Fibroblast of lung (primary cell): ENCODE data around the gene NEK4.

Experiments used
- EZH2 ChIP-seq: IDR thresholded peaks from 2 replicates; pipeline ENCODE4 v1.5.1; 2012; ENCODE audit warnings: low read length, control low read depth, mild to moderate bottlenecking; ENCODE audit errors: missing control alignments
- TF ChIP-seq, protein P1 (sequence below), 2 donors: IDR thresholded peaks in 1 of 2; conservative IDR thresholded peaks in 1 of 2; 1 replicate in 1 of 2; 2 replicates in 1 of 2; pipeline ENCODE4 v1.5.1; 2011 to 2012; ENCODE audit warnings: low read length in 2 of 2, control low read depth in 1 of 2, inconsistent platforms in 1 of 2, low read depth in 1 of 2, mild to moderate bottlenecking in 1 of 2

DNA sequence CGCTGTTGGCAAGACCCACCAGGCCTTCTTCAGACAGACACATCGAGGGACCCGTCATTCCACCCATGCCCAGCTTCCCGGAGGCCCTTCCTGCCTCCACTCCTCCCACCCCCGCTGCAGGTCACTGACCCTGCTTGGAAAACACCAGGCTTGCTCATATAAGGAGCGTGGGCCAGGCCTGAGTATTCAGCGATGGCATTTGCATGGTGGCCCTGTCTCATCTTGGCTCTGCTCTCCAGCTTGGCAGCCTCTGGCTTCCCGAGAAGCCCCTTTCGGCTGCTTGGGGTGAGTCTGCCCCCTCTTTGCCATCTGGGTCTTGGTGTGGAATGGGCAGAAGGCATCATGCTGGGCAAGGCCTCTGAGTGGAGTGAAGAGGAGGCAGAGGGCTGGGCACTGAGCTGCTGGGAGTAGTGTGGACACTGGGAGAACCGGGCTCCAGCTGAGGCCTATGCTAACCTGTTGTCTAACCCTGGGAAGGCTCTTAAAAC is 23.9 kb upstream of the NEK4 start, which contains the start of gene ITIH3:
- TF ChIP-seq EZH2: no peak
- TF ChIP-seq, protein P1, sequence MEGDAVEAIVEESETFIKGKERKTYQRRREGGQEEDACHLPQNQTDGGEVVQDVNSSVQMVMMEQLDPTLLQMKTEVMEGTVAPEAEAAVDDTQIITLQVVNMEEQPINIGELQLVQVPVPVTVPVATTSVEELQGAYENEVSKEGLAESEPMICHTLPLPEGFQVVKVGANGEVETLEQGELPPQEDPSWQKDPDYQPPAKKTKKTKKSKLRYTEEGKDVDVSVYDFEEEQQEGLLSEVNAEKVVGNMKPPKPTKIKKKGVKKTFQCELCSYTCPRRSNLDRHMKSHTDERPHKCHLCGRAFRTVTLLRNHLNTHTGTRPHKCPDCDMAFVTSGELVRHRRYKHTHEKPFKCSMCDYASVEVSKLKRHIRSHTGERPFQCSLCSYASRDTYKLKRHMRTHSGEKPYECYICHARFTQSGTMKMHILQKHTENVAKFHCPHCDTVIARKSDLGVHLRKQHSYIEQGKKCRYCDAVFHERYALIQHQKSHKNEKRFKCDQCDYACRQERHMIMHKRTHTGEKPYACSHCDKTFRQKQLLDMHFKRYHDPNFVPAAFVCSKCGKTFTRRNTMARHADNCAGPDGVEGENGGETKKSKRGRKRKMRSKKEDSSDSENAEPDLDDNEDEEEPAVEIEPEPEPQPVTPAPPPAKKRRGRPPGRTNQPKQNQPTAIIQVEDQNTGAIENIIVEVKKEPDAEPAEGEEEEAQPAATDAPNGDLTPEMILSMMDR (conservative IDR thresholded peaks at IDR 0.05 in 1 of 2, IDR thresholded peaks at IDR 0.05 in 1 of 2; ENCODE audit: low read depth in 1 of 2, low read length in 2 of 2): no peak
